Astrocyte (in vitro differentiated cells and primary cell): Measurements from ENCODE around the gene POU2F1.

Experiments
- CTCF ChIP-seq: IDR thresholded peaks from 2 replicates; pipeline ENCODE4 v1.5.1; 2011; ENCODE audit warnings: low read depth, mild to moderate bottlenecking, inconsistent platforms, low read length, moderate library complexity; ENCODE audit not compliant: insufficient read depth
- EZH2 ChIP-seq: IDR thresholded peaks from 2 replicates; pipeline ENCODE4 v1.6.1; 2012; ENCODE audit warnings: mild to moderate bottlenecking, low read length, inconsistent platforms; ENCODE audit not compliant: insufficient read depth

- TF ChIP-seq CTCF (no peak), EZH2 (no peak)
These were observed 53.4 kb downstream of the POU2F1 start for GRCh38 chr1:167274061-167274460.
